GM20431 (cell line): ENCODE results near the gene DST.

Experiments used
- in situ Hi-C: fragments of 300-500 bp; cut with MseI, MboI; formaldehyde crosslinking; loops from one replicate; pipeline ENCODE4 v1.15.0; 2020; ENCODE audit warnings: low sequenced_read_pairs; ENCODE audit not compliant: unreplicated experiment

The DST gene

DNA sequence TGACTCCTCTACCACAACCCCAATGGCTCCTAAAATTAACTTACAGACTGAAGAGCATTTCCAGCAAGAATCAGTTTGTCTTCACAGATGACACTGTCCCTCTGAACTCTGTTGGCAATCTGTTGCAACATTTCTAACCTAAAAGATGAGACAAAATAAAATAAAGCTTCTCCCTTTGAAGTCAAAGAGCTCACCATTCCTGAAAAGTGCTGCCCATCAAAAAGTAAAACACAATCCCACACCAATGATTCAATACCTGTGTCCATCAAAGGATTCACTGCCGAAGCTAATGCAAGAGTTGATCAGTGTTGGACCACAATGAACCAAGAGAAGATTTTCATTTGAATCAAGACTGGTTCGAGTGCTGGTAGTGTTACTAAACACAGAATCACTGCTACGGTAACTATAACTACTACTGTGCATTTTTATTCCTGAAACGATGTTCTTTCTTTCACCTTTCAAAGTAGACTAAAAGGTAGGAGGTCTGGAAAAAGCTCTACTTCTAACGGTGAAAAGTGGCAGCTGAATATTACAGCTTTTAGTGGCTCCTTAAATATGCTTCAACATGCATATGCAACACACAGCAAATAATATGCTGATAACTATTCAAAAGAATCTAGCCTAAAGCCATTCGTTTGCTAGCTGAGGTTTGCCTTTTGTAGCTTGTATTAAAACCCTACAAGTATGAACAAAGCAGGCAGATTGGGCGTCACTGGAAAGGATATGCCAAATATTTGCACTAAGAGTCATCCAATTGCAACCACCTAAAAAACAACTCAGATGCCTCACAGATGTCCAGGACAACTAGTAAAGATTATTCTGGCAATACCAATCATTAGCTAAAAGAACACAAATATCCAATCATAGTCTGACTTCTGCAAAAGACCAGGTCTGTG is at the start of gene DST:
TSS of gene DST (minus strand) at position 524 of the 896 bp plus-strand sequence.
- in situ Hi-C loops: loop anchor here (25.0 kb wide), 1 partner anchor 220 kb away; no protein-coding TSS in a partner anchor

- in situ Hi-C loops: no loop called here
Observed at GRCh38 chr6:56691814-56692213, 49.1 kb upstream of the DST start.

DNA sequence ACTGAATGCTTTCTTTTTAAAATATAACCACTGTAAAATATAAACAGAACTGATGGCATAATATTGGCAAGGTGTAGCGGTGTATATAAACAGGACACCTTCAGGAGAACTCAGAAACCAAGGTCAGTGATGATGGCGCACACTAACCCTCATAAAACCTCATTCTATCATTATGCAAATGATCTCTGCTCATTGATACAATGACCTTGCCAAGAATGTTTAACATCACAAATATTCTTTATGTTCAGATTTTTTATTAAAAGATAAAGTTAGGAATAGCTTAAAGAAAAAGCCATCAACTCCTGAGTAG is 48.6 kb upstream of the DST start:
- in situ Hi-C loops: no loop called here

GRCh38 chr6:56690519-56691285 is 48.0 kb upstream of the DST start:
- in situ Hi-C loops: no loop called here

GRCh38 chr6:56689663-56690062 is 47.0 kb upstream of the DST start:
- in situ Hi-C loops: no loop called here

DNA sequence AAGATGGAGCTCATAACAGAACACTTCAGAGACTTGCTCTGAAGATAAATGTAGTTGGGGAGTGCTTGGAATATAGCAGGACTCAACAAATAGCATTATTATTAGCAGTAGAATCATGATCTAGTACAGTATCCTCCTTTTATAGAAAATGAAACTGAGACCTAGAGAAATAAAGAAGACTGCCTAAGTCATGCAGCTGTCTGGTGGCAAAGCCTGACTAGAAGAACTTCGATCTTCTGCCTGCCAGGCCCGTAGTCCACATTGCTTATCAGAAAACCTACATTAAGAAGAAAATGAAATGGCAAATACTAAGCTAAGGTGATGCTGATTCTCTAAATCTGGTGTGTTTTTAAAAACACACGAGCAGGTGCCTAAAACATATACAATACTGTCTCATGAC is 46.4 kb upstream of the DST start:
- in situ Hi-C loops: no loop called here

DNA sequence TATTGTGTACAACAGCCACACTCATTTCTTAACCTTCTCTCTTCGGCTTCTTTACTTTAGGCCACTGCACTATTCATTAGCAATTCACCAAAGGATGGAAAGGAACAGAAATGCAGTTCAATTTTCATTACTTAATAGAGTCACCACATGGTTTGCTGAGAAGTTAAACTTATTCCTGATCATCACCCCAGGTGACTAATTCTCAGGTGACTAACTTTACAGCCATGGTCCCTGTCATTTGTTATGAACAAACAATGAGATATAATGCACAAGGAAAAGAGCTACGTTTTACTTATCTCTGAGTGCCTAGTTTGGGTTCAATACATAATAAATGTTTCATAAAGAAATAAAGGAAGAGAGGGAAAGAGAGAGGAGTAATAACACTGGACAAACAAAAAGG is 45.8 kb upstream of the DST start:
- in situ Hi-C loops: no loop called here

- in situ Hi-C loops: no loop called here
Observed at GRCh38 chr6:56687551-56687950, 44.9 kb upstream of the DST start.

DNA sequence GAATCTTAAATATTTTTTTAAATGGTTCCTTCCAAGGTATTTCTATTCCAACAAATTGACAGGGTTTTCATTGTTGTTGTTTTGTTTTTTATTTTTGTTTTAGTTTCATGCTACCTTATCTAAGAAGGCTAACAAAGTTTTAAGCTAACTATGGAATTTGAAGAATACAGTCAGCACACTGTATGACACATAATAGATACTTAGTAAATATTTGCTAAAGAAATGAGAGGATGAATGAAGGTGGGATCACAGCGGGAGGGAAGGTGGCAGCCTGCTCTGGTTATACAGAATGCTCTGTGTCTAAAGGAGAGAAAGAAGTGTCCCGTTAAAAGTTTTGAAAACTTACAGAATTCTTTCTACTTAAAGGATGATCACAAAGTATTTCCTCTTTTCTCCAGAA is 43.7 kb upstream of the DST start:
- in situ Hi-C loops: no loop called here

GRCh38 chr6:56685994-56686393 is 43.3 kb upstream of the DST start:
- in situ Hi-C loops: no loop called here

DNA sequence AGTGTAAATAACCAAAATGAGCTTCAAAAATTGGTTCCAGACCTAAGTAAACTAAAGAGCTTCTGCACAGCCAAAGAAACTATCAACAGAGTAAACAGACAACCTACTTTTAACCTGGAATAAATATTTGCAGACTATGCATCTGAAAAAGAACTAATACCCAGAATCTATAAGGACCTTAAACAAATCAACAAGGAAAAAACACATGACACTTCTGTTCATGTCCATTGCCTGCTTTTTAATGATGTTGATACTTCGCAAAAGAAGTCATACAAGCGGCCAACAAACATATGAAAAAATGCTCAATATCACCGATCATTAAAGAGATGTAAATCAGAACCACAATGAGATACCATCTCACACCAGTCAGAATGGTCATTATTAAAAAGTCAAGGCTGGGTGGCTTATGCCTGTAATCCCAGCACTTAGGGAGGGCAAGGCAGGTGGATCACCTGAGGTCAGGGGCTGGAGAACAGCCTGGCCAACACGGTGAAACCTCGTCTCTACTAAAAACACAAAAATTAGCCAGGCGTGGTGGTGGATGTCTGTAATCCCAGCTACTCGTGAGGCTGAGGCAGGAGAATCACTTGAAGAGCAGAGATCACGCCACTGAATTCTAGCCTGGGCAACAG is 42.5 kb upstream of the DST start:
- in situ Hi-C loops: no loop called here

GRCh38 chr6:56684342-56685101 is 41.8 kb upstream of the DST start:
- in situ Hi-C loops: no loop called here

GRCh38 chr6:56683882-56684281 is 41.2 kb upstream of the DST start:
- in situ Hi-C loops: no loop called here

DNA sequence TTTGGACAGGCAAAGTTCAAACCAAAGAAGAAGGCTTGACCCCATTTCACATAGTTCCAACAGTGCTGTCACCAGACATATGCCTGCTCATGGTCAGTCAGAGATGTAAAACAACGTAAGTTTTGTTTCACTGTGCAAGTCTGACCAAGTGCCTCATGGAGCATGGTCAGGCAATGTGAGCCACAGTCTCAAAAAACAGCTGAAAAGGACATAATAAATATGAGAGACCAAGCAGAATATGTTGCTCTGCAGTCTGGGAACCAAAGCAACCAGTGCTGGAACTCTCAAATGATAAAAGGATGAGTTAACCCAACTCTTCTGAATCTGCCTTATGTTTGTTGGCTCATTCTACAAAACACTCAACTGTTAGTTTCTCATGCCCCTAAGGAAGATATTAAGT is 39.9 kb upstream of the DST start:
- in situ Hi-C loops: no loop called here

DNA sequence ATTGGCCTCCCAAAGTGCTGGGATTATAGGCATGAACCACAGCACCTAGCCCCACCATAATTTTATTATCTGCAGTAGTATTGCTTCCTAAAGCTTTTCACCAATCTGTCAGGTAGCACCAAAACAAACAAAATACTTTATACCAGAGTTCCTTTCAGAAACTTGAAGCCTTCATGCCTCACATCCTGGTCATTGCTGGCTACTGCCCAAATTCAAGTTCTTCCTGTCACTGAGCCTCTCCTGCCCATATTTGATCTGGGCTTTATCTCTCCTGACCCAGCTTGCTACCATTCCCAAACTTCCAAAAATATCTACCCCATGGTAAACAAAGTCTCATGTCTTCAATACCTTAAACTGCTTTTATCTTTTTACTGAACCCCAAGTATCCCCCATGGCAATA is 34.9 kb upstream of the DST start:
- in situ Hi-C loops: no loop called here

GRCh38 chr6:56671651-56672461 is 29.2 kb upstream of the DST start:
- in situ Hi-C loops: no loop called here

- in situ Hi-C loops: no loop called here
Observed at GRCh38 chr6:56671160-56671559, 28.5 kb upstream of the DST start.

DNA sequence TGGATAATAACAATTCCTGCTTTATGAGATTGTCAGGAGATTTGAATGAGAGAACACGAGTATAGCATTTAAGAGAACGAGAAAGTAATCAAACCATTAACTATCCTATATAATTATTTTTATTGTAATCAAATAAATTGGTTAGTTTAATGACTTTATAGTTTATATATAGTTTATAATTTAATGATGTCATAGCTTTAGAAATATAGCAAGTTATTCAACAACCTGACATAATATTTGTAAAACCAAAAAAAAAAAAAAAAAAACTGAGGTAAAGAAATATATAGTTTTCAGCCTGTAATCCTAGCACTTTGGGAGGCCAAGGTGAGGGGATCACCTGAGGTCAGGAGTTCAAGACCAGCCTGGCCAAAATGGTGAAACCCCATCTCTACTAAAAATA is 26.4 kb upstream of the DST start:
- in situ Hi-C loops: no loop called here

GRCh38 chr6:56668158-56668557 is 25.5 kb upstream of the DST start:
- in situ Hi-C loops: no loop called here

DNA sequence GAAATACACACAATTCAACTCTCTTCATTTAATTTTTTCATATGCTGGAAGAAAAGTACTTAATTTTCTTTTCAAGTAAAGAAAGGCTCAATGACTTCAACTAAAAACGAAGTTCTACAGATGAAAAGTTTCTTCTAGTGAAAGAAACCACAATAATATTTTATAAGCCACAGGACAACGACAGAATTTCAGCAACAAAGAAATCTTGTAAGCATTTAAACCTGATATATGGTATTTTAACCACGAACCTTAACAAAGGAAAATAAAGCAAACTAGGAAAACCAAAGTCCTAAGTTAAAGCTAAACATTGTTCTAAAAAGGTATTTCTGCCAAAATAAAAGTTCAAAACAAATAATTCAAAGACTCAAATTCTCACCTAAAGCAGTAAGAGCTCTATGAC is 24.6 kb upstream of the DST start:
- in situ Hi-C loops: no loop called here
